GM18508 (cell line): ENCODE measurements around the gene HACD3.
A peak's percentile ranks its signal among the peaks of the same experiment; 100 is the strongest.

ENCODE experiments used
- ATAC-seq: cut with Tn5 transposase; IDR thresholded peaks from one replicate; pipeline ENCODE4 v1.9.1; 2021; ENCODE audit warnings: moderate number of reproducible peaks; ENCODE audit not compliant: insufficient read depth, unreplicated experiment

HACD3 gene

GRCh38 chr15:65530318-65531111, at the start of gene HACD3:
Gene HACD3 (plus strand): TSS chr15:65530463. CDS start chr15:65530632, 169 bp downstream.
- ATAC-seq: no peak

GRCh38 chr15:65484876-65485275, 45.4 kb upstream of the HACD3 start:
- no peak for ATAC-seq

GRCh38 chr15:65494076-65494475, 36.2 kb upstream of the HACD3 start:
- no peak for ATAC-seq

DNA sequence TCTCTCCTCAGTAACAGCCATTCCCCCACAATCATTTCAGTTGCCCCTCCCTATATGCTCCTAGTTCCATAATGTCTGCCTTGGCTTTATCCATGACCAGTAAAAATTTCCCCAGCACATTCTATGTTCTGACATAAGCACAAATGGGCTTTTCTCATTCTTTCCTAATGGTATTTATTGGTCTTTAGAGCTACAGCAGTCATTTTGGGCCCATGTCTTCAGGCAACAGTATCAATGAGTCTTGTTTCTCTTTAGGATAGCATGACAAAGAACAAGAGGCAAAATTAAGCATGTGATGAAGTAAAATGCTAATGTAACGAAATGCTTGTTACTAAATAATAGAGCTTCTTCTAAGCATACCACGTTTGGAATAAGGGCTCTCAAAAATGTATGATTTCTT, 20.9 kb upstream of the HACD3 start:
- ATAC-seq: no peak

- no peak for ATAC-seq
Observed at GRCh38 chr15:65512189-65512588, 18.1 kb upstream of the HACD3 start.

- ATAC-seq: no peak
Observed at GRCh38 chr15:65512807-65513416, 17.4 kb upstream of the HACD3 start.

DNA sequence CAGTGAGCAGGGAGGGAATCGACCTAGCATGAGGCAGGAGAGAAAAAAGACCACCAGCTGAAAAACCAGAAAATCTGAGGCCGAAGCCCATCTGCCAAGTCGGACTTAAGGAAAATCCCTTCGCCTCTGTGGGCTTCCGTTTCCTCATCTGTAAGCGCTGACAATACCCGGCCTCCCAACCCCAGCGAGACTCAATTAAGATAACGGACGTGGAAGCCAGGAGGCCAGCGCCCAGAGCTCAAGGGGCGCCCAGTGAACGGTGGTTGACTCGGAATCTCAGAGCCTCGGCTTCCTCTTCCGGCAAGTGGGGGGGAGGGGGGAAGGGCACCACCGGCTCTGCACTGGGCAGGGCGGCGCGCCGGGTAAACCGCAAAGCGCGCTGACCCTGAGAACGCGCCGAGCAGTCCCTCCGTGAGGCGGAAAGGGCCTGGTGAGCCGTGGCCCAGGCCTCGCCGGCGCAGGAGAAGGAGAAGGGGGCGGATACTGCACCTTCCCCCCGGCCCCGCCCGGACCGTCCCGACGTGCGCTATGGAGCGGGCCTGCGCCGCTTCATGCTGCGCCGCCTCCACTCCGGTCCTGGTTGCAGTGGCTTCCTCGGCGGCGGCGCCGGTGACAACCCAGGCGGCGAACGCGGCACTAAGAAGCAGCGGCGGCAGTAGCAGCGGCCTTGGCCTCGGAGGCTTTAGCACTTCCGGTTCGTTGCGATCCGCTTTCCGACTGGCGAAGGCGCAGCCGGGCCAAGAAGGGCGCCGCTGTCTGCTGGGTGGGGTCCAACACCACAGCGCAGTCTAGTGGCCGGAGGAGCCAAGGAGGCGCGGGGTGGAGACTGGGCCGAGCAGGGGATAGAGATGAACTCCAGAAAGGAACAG, 13.0 kb upstream of the HACD3 start, which contains the start of gene DPP8:
Gene DPP8 (minus strand): TSS at position 693 of the 869 bp plus-strand sequence. CDS start 5,136 bp downstream, outside the sequence.
- peak; percentile 62 for ATAC-seq

DNA sequence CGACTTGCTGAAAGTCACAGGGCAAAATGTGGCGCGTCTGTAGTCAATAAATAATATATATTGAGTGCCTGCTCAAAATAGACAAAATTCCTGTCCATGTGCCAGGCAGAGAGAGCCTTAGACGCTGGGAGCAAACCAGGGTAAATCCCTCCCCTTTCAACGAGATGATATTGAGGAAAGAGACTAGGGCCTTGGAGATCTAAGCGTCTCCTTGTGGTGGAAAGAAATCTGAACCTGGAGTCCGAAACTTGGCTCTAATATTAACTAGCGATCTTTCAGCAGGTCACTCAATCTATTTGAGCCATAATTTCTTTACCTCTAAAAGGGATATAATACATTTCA, 12.4 kb upstream of the HACD3 start:
- ATAC-seq: no peak

DNA sequence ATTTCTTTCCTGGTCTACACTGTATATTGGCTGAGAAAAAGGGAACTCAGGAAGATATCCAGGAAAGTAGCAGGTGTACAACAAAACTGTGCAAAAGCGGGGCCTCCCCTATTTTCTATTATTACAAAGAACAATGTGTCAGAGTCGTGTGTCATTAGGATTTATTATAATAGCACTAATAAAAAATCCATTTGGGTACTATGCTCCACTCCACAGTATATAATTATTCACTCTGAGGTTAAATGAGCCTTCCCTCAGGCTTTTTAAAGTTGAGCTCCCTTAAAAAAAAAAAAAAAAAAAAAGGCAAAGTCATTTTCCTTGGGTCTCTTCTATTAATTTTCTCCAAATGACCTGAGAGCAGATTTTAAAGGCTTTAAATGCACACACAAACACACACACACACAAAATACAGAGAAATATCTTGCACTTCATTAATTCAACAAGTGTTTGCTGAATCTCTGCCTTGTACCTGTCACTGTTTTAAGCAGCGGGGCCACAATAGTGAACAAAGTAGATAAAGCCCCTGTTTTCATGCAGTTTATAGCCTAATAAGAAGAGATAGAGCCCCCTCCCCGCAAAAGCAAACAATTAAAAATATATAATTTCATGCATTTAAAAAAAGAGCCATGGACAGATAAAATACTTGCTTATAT, 11.5 kb upstream of the HACD3 start:
- ATAC-seq: no peak

DNA sequence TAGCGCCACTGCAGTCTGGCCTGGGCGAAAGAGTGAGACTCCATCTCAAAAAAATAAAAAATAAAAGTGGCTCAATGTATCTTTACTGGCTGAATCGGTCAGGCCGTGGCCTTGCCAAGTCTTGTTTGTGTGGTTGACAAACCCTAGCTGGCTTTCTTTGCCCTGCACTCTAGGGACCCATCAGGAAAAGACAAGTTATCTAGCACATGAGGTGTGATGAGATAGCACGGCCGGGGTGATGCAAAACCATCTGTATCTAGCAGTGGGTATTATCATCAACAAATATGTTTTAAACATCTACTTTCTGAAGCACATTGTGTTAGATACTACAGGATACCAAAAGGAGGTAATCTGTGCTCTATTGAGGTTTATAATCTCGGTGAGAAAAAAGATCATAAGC, 8.9 kb upstream of the HACD3 start:
- ATAC-seq: no peak

GRCh38 chr15:65524226-65524625, 6.0 kb upstream of the HACD3 start:
- no peak for ATAC-seq

- no peak for ATAC-seq
Observed at GRCh38 chr15:65525622-65526021, 4.6 kb upstream of the HACD3 start.

DNA sequence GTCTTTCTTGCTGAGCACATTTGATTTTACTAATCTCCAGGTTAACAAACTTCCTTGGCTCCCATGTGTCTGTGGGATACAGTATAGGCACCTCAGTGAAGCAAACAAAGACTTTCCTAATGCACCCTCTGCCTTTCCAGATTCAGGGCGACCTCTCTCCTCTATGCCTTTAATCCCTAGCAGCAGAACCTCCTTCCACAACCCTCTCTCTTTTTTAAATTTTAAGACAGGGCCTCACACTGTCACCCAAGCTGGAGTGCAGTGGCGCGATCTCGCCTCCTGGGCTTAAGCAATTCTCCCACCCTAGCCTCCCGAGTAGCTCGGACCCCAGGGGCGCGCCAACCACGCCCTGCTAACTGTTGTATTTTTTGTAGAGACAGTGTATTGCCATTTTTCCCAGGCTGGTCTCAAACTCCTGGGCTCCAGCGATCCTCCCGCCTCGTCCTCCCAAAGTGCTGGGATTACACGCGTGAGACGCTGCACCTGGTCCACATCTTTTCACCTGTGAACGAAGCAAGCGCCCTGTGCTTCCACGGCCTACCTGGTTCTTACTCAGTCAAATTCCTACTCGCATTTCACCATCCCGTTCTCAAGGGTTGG, 1.7 kb upstream of the HACD3 start:
- no peak for ATAC-seq

DNA sequence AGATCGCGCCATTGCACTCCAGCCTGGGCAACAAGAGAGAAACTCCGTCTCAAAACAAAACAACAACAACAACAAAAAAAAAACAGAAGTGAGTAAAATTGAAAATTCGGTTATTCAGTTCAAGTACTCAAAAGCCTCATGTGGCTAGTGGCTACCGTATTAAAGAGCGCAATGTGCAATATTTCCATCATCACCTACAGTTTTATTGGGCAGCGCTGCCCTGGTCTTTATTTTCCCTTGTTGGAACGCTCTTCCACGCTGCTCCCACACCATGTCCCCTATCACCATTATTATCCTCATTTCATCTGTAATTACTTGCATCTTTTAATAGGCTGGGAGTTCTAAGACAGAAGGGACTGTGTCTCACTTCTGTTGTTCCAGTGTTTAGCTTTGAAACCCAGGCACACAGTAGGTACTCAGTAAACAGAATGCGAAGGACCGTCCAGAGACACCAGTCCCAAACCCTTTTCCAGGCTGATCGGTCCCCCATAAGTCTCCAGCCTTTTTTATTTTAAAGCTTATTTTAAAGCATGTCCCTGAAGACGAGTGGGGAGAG, 423 bp upstream of the HACD3 start:
- no peak for ATAC-seq

DNA sequence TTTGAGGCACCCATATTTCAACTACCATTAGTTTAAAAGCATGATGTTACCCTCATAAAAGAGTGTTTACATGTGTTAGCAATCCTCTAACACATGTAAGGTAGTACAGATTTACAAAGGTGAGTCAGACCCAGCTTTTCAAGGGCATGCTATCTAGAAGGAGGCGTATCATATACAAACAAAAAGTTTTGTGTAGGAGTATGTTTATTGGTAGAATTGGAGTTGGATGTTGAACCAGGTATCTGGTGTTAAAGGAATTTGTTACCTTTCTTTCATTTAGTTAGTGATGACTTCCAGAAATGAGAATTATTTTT, 2.4 kb downstream of the HACD3 start:
- ATAC-seq: no peak

- ATAC-seq: no peak
Observed at GRCh38 chr15:65533057-65533756, 2.9 kb downstream of the HACD3 start.

DNA sequence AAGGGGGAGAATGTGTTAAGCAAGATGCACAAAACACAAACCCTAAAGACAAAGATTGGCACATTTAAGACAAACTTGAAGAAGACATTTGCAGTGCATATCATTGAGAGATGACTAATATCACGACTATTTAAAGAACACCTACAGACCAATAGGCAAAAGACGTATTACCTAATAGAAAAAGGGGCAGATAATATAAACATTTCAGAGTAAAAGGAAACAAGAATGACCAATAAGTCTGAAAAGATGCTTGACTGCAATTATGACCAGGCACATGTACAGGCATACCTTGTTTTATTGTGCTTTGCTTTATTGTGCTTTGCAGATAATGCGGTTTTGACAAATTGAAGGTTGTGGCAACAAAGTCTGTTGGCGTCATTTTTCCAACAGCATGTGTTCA, 4.9 kb downstream of the HACD3 start:
- ATAC-seq: no peak

DNA sequence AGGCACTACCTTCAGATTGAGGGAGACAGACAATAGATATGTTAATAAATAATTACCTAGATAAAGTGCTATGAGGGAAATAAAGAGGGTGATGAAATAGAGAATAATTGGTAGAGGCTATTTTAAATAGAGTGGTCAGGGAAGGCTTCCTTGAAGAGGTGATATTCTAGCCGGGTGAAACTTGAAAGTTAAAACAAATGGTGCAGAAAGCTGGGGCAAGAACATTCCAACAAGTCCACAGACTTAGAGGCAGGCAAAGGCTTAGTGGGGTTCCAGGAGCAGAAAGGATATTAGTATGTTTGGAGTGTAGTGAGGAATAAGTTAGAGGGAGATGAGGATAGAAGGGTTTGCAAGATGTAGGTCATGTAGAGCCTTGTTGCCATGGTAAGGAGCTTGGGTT, 10.1 kb downstream of the HACD3 start:
- ATAC-seq: no peak

DNA sequence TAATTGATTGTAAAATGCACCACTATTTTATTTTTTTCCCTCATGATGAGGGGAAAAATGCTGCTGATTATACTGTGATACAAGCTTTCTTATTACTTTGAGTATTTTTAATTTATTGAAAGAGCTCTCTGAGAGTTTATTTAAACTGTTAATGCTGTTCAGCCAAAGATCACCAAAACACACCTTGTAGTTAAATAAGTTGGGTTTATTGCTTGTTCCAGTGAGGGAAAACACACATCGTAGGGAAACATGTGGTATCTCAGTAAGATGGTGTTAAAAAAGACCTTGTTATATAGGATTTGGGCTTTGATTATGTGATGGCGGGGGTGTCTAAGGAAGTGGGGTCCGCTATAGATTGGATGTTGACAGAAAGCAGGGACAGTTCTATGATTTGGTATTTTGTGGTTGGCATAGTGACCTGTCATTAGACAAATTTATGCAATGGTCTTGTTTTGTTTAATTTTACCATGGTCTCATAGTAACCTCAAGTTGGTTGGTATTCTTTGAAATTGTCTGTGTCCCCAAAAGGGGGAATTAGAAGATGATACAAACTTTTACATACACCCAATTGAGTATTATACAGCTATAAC, 11.1 kb downstream of the HACD3 start:
- ATAC-seq: no peak
